IMR-90 (cell line): ENCODE data around the gene PI4KA. TPM values are rescaled to one million over a fixed set of nuclear protein-coding genes. Genes with fewer than 3 reads are reported as not detected.

Source experiments
- ATAC-seq: fragments of 200-7000 bp; cut with Tn5 transposase; 2 replicates; pipeline ENCODE4 v1.9.1; 2020; ENCODE audit warnings: low read depth, mild to moderate bottlenecking, moderate library complexity
- BruUV-seq: library from RNA; stranded (reverse); fragments of 400-500 nt; replicated peaks from 2 replicates; lab custom pipeline; 2021; lab: Mats Ljungman, UMichigan
- CTCF ChIA-PET: fragments of 300-600 bp; formaldehyde crosslinking; extraction: SDS; loops from one replicate; lab custom pipeline; 2021; ENCODE audit warnings: antibody characterized with exemption; lab: Yijun Ruan, JAX
- POLR2A ChIA-PET: fragments of 300-600 bp; sonication (Branson Sonifier 250); formaldehyde crosslinking; loops from one replicate; lab custom pipeline; 2022; ENCODE audit warnings: antibody characterized with exemption; ENCODE audit not compliant: unreplicated experiment; lab: Charles Lee
- DNase-seq: peaks from one replicate; pipeline ENCODE4 v3.0.0; 2013
- H2AFZ ChIP-seq: replicated peaks from 2 replicates; pipeline ENCODE3; 2013; ENCODE audit warnings: low read length, mild to moderate bottlenecking; ENCODE audit not compliant: poor library complexity
- H2AK5ac ChIP-seq: 2 replicates; pipeline ENCODE4 v1.6.1; 2013; ENCODE audit warnings: low read depth, low read length, inconsistent platforms
- H2AK9ac ChIP-seq: replicated peaks from 2 replicates; pipeline ENCODE3; 2013; ENCODE audit warnings: mild to moderate bottlenecking, low read depth, low read length, moderate library complexity; ENCODE audit not compliant: poor library complexity
- H2BK120ac ChIP-seq: 2 replicates; pipeline ENCODE4 v1.6.1; 2013; ENCODE audit warnings: low read depth, low read length, inconsistent platforms
- H2BK15ac ChIP-seq: 3 replicates; pipeline ENCODE4 v1.6.1; 2013; ENCODE audit warnings: low read depth, low read length, inconsistent platforms
- H2BK20ac ChIP-seq: 2 replicates; pipeline ENCODE4 v1.6.1; 2013; ENCODE audit warnings: low read depth, mild to moderate bottlenecking, inconsistent platforms, low read length, moderate library complexity
- H2BK5ac ChIP-seq: 2 replicates; pipeline ENCODE4 v1.6.1; 2013; ENCODE audit warnings: mild to moderate bottlenecking, low read depth, low read length, inconsistent platforms; ENCODE audit not compliant: poor library complexity, severe bottlenecking
- H3K14ac ChIP-seq: replicated peaks from 2 replicates; pipeline ENCODE4 v1.6.1; 2013; ENCODE audit warnings: low read depth, low read length, inconsistent platforms
- H3K18ac ChIP-seq: 2 replicates; pipeline ENCODE4 v1.6.1; 2013; ENCODE audit warnings: low read depth, low read length, control low read depth
- H3K23ac ChIP-seq: 2 replicates; pipeline ENCODE4 v1.6.1; 2013; ENCODE audit warnings: low read depth, low read length, inconsistent platforms
- H3K27ac ChIP-seq: 2 replicates; pipeline ENCODE4 v1.5.1; 2013; ENCODE audit warnings: mild to moderate bottlenecking, control low read depth, low read length; ENCODE audit not compliant: insufficient read depth
- H3K27me3 ChIP-seq: 2 replicates; pipeline ENCODE4 v1.6.1; 2013; ENCODE audit warnings: low read length; ENCODE audit not compliant: control insufficient read depth, insufficient read depth
- H3K36me3 ChIP-seq: 2 replicates; pipeline ENCODE4 v1.6.1; 2013; ENCODE audit warnings: low read length, mixed read lengths; ENCODE audit not compliant: control insufficient read depth, insufficient read depth
- H3K4ac ChIP-seq: 2 replicates; pipeline ENCODE4 v1.6.1; 2013; ENCODE audit warnings: low read depth, low read length, inconsistent platforms
- H3K4me1 ChIP-seq: 2 replicates; pipeline ENCODE4 v1.6.1; 2013; ENCODE audit warnings: low read length, mixed read lengths; ENCODE audit not compliant: control insufficient read depth, insufficient read depth
- H3K4me2 ChIP-seq: 2 replicates; pipeline ENCODE4 v1.6.1; 2013; ENCODE audit warnings: low read depth, mild to moderate bottlenecking, control low read depth, low read length, moderate library complexity
- H3K4me3 ChIP-seq: 2 replicates; pipeline ENCODE4 v1.5.1; 2013; ENCODE audit warnings: low read depth, mild to moderate bottlenecking, control low read depth, low read length, moderate library complexity; ENCODE audit not compliant: insufficient read depth
- H3K56ac ChIP-seq: 2 replicates; pipeline ENCODE4 v1.6.1; 2013; ENCODE audit warnings: low read length, inconsistent platforms; ENCODE audit not compliant: insufficient read depth; ENCODE audit errors: extremely low read depth
- H3K79me1 ChIP-seq, 2 experiments: 2 replicates each; pipeline ENCODE4 v1.6.1; 2013; ENCODE audit warnings: low read length in 2 of 2, inconsistent platforms in 1 of 2, low read depth in 1 of 2
- H3K9ac ChIP-seq: 2 replicates; pipeline ENCODE4 v1.6.1; 2013; ENCODE audit warnings: low read depth, low read length, control low read depth
- H3K9me1 ChIP-seq: 2 replicates; pipeline ENCODE4 v1.6.1; 2013; ENCODE audit warnings: low read length, inconsistent platforms; ENCODE audit not compliant: insufficient read depth
- H3K9me3 ChIP-seq: 2 replicates; pipeline ENCODE4 v1.6.1; 2013; ENCODE audit warnings: low read length; ENCODE audit not compliant: control insufficient read depth, insufficient read depth
- H4K20me1 ChIP-seq: 2 replicates; pipeline ENCODE4 v1.6.1; 2013; ENCODE audit warnings: low read length, inconsistent platforms; ENCODE audit not compliant: insufficient read depth
- H4K5ac ChIP-seq: 2 replicates; pipeline ENCODE4 v1.6.1; 2013; ENCODE audit warnings: mild to moderate bottlenecking, low read depth, low read length, control low read depth
- H4K8ac ChIP-seq, 2 experiments: 2 replicates each; pipeline ENCODE4 v1.6.1; 2013; ENCODE audit warnings: low read depth in 2 of 2, low read length in 2 of 2, control low read depth in 1 of 2, inconsistent platforms in 1 of 2
- H4K91ac ChIP-seq: 2 replicates; pipeline ENCODE4 v1.6.1; 2013; ENCODE audit warnings: low read depth, low read length, inconsistent platforms; ENCODE audit not compliant: insufficient read depth
- CEBPB ChIP-seq: IDR thresholded peaks from 2 replicates; pipeline ENCODE4 v1.6.1; 2012; ENCODE audit warnings: low read depth, low read length, improper control_type of control experiment
- CHD1 ChIP-seq: IDR thresholded peaks from 2 replicates; pipeline ENCODE4 v1.6.1; 2012; ENCODE audit warnings: low read depth, low read length, improper control_type of control experiment
- FOS ChIP-seq: fragments of 150-350 bp; IDR thresholded peaks from 2 replicates; pipeline ENCODE4 v1.6.1; 2016; ENCODE audit warnings: low read depth, low read length
- MAFK ChIP-seq: IDR thresholded peaks from 2 replicates; pipeline ENCODE4 v1.6.1; 2012; ENCODE audit warnings: low read depth, low read length, improper control_type of control experiment
- MXI1 ChIP-seq: IDR thresholded peaks from 2 replicates; pipeline ENCODE4 v1.6.1; 2012; ENCODE audit warnings: low read depth, mild to moderate bottlenecking, low read length, moderate library complexity, borderline replicate concordance
- NFE2L2 ChIP-seq: fragments of 150-350 bp; IDR thresholded peaks from 2 replicates; pipeline ENCODE4 v1.6.1; 2016; ENCODE audit warnings: low read depth, mild to moderate bottlenecking, low read length
- RAD21 ChIP-seq: IDR thresholded peaks from 2 replicates; pipeline ENCODE4 v1.6.1; 2012; ENCODE audit warnings: low read length, improper control_type of control experiment
- RCOR1 ChIP-seq: IDR thresholded peaks from 2 replicates; pipeline ENCODE4 v1.6.1; 2012; ENCODE audit warnings: mild to moderate bottlenecking, low read length, improper control_type of control experiment; ENCODE audit not compliant: insufficient replicate concordance
- SMC3 ChIP-seq: fragments of 150-350 bp; IDR thresholded peaks from 2 replicates; pipeline ENCODE4 v1.6.1; 2016; ENCODE audit warnings: low read depth, mild to moderate bottlenecking, antibody characterized with exemption, low read length, moderate library complexity
- WGBS, 2 experiments: methylation state at CpG; one replicate each; pipeline versions ENCODE4 v1.1.5 to v1.1.7; 2013; ENCODE audit warnings: missing lambda C conversion rate in 2 of 2; ENCODE audit not compliant: insufficient read length in 1 of 2; ENCODE audit errors: extremely low coverage in 2 of 2; 5-methylcytosine and 5-hydroxymethylcytosine counted together
- dilution Hi-C: fragments of 300-500 bp; cut with HindIII; formaldehyde crosslinking; loops from one replicate; pipeline ENCODE4 v1.14.3; 2018; ENCODE audit warnings: low sequenced_read_pairs; ENCODE audit not compliant: unreplicated experiment
- in situ Hi-C: fragments of 300-500 bp; cut with MboI; formaldehyde crosslinking; loops from 3 replicates; pipeline ENCODE4 v1.14.3; 2019; ENCODE audit warnings: low sequenced_read_pairs, inconsistent platforms, mixed read lengths
- intact Hi-C: fragments of 100-400 bp; cut with micrococcal nuclease; formaldehyde crosslinking; loops from 2 replicates; pipeline ENCODE4 v1.10.0; 2022
- polyA plus RNA-seq, 3 experiments: library from polyadenylated mRNA; depleted of rRNA; stranded (reverse); fragments of >200 nt; gene quantifications; 2 replicates each; pipeline ENCODE4 v1.2.3, GENCODE V29; 2012; ENCODE audit warnings: low replicate concordance in 1 of 3
- total RNA-seq: library from RNA; depleted of rRNA; stranded (reverse); fragments of >200 nt; gene quantifications from 2 replicates; pipeline ENCODE4 v1.2.3, GENCODE V29; 2012
- TF ChIP-seq, protein P1 (sequence below): conservative IDR thresholded peaks from 2 replicates; pipeline ENCODE4 v1.5.1; 2012; ENCODE audit warnings: mild to moderate bottlenecking, low read depth, low read length, improper control_type of control experiment
- TF ChIP-seq, protein P2 (sequence below): fragments of 150-350 bp; IDR thresholded peaks from 2 replicates; pipeline ENCODE4 v1.6.1; 2017; ENCODE audit warnings: mild to moderate bottlenecking, antibody characterized with exemption, low read length, low read depth

Gene PI4KA
- total and polyA plus RNA-seq, 2 of the 4 experiments (the other 2 are of a cell fraction): 16.8 to 35.5 TPM

DNA sequence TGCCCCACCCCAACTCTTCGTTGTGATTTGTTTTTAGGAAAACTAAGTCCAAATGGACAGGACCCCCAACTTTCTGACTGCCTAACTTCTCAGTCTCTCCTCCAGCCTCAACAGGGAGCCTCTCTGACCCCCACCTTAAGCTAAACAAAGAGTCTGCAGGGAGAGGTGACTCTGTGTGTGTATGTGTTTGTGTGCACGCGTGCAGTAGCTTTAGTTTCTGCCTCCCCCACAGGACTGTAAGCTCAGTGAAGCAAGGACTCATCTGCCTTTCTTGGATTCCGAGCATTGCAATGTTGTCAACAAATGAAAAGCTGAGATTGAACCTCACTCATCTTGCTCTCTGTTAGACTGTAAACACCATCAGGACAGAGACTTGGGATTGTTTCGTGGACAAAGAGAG lies 8.1 kb upstream of the PI4KA start:
- Histone ChIP-seq H4K8ac (peak overlapping the region in 1 of 2 experiments; percentile 39; a peak in 2 of 4 replicates), H4K5ac (peak overlapping the region; percentile 35), H3K27ac (peak overlapping the region; percentile 88; the same call in 1 of the 2 replicates), H3K27me3 (no peaks in the 10 kb centered on the region), H3K23ac (no peak overlapping the region), H3K9ac (peak overlapping the region; percentile 15; the same call in 1 of the 2 replicates), H3K79me1 (peaks cover 39 to 78% of the 10 kb centered on the region in 2 experiments), H2AK9ac (peak overlapping the region; percentile 46), H3K4me2 (peak overlapping the region; percentile 26; the same call in 1 of the 2 replicates), H3K36me3 (peaks cover 20% of the 10 kb centered on the region), H4K91ac (peak overlapping the region; percentile 58; the same call in 1 of the 2 replicates), H2BK5ac (peak overlapping the region; percentile 46), H2BK120ac (no peak overlapping the region), H3K18ac (peak overlapping the region; percentile 53), H2BK20ac (no peak overlapping the region), H3K56ac (no peak overlapping the region), H2BK15ac (no peak overlapping the region), H3K14ac (0 out of 2 replicates have a peak overlapping the region, but pooled peaks have one; percentile 74), H2AK5ac (peak overlapping the region; percentile 38), H3K9me1 (peaks cover 49% of the 10 kb centered on the region), H3K4me1 (peaks cover 25% of the 10 kb centered on the region), H3K4me3 (no peak overlapping the region), H3K4ac (0 out of 2 replicates have a peak overlapping the region, but pooled peaks have one; percentile 22), H2AFZ (peak overlapping the region; percentile 4), H4K20me1 (peaks cover 20% of the 10 kb centered on the region), H3K9me3 (no peaks in the 10 kb centered on the region)
- DNase-seq: peak; percentile 28
- intact Hi-C loops (no loop called here), in situ Hi-C loops (no loop called here), dilution Hi-C loops (no loop called here)
- WGBS, 2 experiments: no CpG with 5 or more reads among the region's 5 CpGs
- ChIA-PET CTCF (interaction anchor here (1.4 to 2.3 kb wide), 2 partner anchors 19 to 63 kb away, joined by 4 to 14 read pairs; no protein-coding TSS in a partner anchor), POLR2A (no interaction called here)
- TF ChIP-seq RCOR1 (no peak), CEBPB (no peak), CHD1 (no peak), NFE2L2 (no peak), RAD21 (no peak), FOS (no peak), MXI1 (no peak), SMC3 (no peak), MAFK (no peak)
- TF ChIP-seq, protein P1, sequence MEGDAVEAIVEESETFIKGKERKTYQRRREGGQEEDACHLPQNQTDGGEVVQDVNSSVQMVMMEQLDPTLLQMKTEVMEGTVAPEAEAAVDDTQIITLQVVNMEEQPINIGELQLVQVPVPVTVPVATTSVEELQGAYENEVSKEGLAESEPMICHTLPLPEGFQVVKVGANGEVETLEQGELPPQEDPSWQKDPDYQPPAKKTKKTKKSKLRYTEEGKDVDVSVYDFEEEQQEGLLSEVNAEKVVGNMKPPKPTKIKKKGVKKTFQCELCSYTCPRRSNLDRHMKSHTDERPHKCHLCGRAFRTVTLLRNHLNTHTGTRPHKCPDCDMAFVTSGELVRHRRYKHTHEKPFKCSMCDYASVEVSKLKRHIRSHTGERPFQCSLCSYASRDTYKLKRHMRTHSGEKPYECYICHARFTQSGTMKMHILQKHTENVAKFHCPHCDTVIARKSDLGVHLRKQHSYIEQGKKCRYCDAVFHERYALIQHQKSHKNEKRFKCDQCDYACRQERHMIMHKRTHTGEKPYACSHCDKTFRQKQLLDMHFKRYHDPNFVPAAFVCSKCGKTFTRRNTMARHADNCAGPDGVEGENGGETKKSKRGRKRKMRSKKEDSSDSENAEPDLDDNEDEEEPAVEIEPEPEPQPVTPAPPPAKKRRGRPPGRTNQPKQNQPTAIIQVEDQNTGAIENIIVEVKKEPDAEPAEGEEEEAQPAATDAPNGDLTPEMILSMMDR: no peak
- TF ChIP-seq, protein P2, sequence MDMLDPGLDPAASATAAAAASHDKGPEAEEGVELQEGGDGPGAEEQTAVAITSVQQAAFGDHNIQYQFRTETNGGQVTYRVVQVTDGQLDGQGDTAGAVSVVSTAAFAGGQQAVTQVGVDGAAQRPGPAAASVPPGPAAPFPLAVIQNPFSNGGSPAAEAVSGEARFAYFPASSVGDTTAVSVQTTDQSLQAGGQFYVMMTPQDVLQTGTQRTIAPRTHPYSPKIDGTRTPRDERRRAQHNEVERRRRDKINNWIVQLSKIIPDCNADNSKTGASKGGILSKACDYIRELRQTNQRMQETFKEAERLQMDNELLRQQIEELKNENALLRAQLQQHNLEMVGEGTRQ: no peak
- ATAC-seq: peak; percentile 27
- BruUV-seq: no TSS peak
